Stomach (tissue), 9 donors: ENCODE measurements around the gene SLAMF7. TPM values are rescaled to one million over a fixed set of nuclear protein-coding genes. Genes with fewer than 3 reads are reported as not detected.

Experiments used
- DNase-seq, 2 donors: peaks; one replicate each; pipeline versions ENCODE4 v3.0.0 to v3.0.0-alpha.2; 2013 to 2019
- H3K27ac ChIP-seq, 5 donors: fragments of 200-600 bp in 4 of 5; sonication (generic) in 4 of 5; one replicate each; pipeline ENCODE4 v1.5.1; 2013 to 2019; ENCODE audit warnings: mild to moderate bottlenecking in 1 of 5, moderate library complexity in 1 of 5
- H3K27me3 ChIP-seq, 3 donors: fragments of 200-600 bp; sonication (generic); one replicate each; pipeline ENCODE4 v1.5.1; 2017 to 2019; ENCODE audit warnings: mixed run types in 1 of 3
- H3K36me3 ChIP-seq, 4 donors: fragments of 200-600 bp; sonication (generic); 1 replicate in 3 of 4; 2 replicates in 1 of 4; pipeline ENCODE4 v1.5.1; 2016 to 2019
- H3K4me1 ChIP-seq, 4 donors: fragments of 200-600 bp; sonication (generic); one replicate each; pipeline ENCODE4 v1.5.1; 2016 to 2019
- H3K4me3 ChIP-seq, 4 donors: fragments of 200-600 bp; sonication (generic) in 3 of 4; one replicate each; pipeline ENCODE4 v1.5.1; 2016 to 2019; ENCODE audit warnings: mild to moderate bottlenecking in 1 of 4
- H3K9me3 ChIP-seq, 4 donors: fragments of 200-600 bp; sonication (generic); one replicate each; pipeline ENCODE4 v1.5.1; 2016 to 2019
- CTCF ChIP-seq, 7 experiments: fragments of 450-650 bp in 4 of 7; fragments of 200-600 bp in 3 of 7; sonication (generic) in 3 of 7; IDR thresholded peaks; one replicate each; pipeline ENCODE4 v1.5.1; 2016 to 2019; ENCODE audit warnings: antibody characterized with exemption in 7 of 7, control low read depth in 2 of 7, mild to moderate bottlenecking in 1 of 7
- EP300 ChIP-seq: sonication (generic); formaldehyde crosslinking; IDR thresholded peaks from one replicate; pipeline ENCODE4 v1.6.1; 2017; ENCODE audit warnings: antibody characterized with exemption
- POLR2A ChIP-seq, 4 donors: fragments of 450-650 bp; IDR thresholded peaks; one replicate each; pipeline ENCODE4 v1.6.1; 2016; ENCODE audit warnings: antibody characterized with exemption in 4 of 4, control low read depth in 2 of 4, mild to moderate bottlenecking in 1 of 4, moderate library complexity in 1 of 4
- POLR2AphosphoS5 ChIP-seq, 3 donors: sonication (generic); formaldehyde crosslinking; IDR thresholded peaks; one replicate each; pipeline ENCODE4 v1.6.1; 2016; ENCODE audit warnings: antibody characterized with exemption in 3 of 3
- WGBS, 5 donors: extraction: QIAGEN DNeasy Blood & Tissue Kit in 3 of 5; methylation state at CpG; one replicate each; pipeline versions ENCODE4 v1.1.5 to v1.1.7; 2013 to 2018; 5-methylcytosine and 5-hydroxymethylcytosine counted together
- intact Hi-C: fragments of 100-400 bp; cut with DNase I; formaldehyde crosslinking; loops from one replicate; pipeline ENCODE4 v1.15.1; 2023; ENCODE audit warnings: low total_unique reads
- polyA plus RNA-seq, 3 donors: library from polyadenylated mRNA; stranded (reverse); fragments of 200-250 nt; gene quantifications; one replicate each; pipeline ENCODE4 v1.2.3, GENCODE V29; 2013
- total RNA-seq, 5 donors: library from RNA; depleted of rRNA; stranded (reverse); fragments of >200 nt; gene quantifications; one replicate each; pipeline versions ENCODE4 v1.1.0 to v1.2.3, GENCODE V29; 2014 to 2016
- donor health status: healthy with polysubstance abuse.
- donor health status: Bipolar disorder and iron deficiency.
- donor health status: healthy.

SLAMF7 gene
- total and polyA plus RNA-seq, 8 donors, result 0.45 to 4.2 (median 2.0) TPM; not detected in 1

GRCh38 chr1:160705742-160706141 lies 33.3 kb upstream of the SLAMF7 start:
- H3K27ac ChIP-seq, result peak overlapping the region in 2 of 5 donors; percentile 50 to 75
- H3K36me3 ChIP-seq, result no peaks in the 10 kb centered on the region
- no peaks in the 10 kb centered on the region for H3K9me3 ChIP-seq
- TF ChIP-seq POLR2AphosphoS5 (IDR thresholded peaks at IDR 0.05), result no peak
- no peak for TF ChIP-seq CTCF (IDR thresholded peaks at IDR 0.05)
- TF ChIP-seq EP300, result no peak
- TF ChIP-seq POLR2A (IDR thresholded peaks at IDR 0.05), result no peak
- intact Hi-C loops, result no loop called here
- no peak for DNase-seq
- peaks cover 0 to 17% (median 0%) of the 10 kb centered on the region in 4 donors for H3K4me1 ChIP-seq
- H3K27me3 ChIP-seq, result peaks cover 0 to 3% (median 0%) of the 10 kb centered on the region in 3 donors
- H3K4me3 ChIP-seq, result peak overlapping the region in 1 of 4 donors; percentile 1

GRCh38 chr1:160706526-160707235 lies 32.4 kb upstream of the SLAMF7 start:
- 41 to 62% (median 55%) methylated on average over 4 of the region's 4 CpGs for WGBS, 5 donors
- TF ChIP-seq POLR2A (IDR thresholded peaks at IDR 0.05) (no peak), POLR2AphosphoS5 (IDR thresholded peaks at IDR 0.05) (no peak), CTCF (IDR thresholded peaks at IDR 0.05) (no peak), EP300 (no peak)
- Histone ChIP-seq H3K36me3 (no peaks in the 10 kb centered on the region), H3K4me3 (no peak overlapping the region), H3K27ac (peak overlapping the region in 2 of 5 donors; percentile 75 to 78), H3K9me3 (no peaks in the 10 kb centered on the region), H3K27me3 (peaks cover 0 to 3% (median 0%) of the 10 kb centered on the region in 3 donors), H3K4me1 (peaks cover 0 to 17% (median 0%) of the 10 kb centered on the region in 4 donors)
- intact Hi-C loops, result no loop called here
- DNase-seq, result no peak

- H3K4me1 ChIP-seq, result peaks cover 0 to 17% (median 0%) of the 10 kb centered on the region in 4 donors
- no peaks in the 10 kb centered on the region for H3K9me3 ChIP-seq
- H3K4me3 ChIP-seq, result peak overlapping the region in 1 of 4 donors; percentile 14
- WGBS, 5 donors, result 70 to 80% (median 73%) methylated on average over 8 of the region's 8 CpGs
- no peak for TF ChIP-seq EP300
- TF ChIP-seq POLR2AphosphoS5 (IDR thresholded peaks at IDR 0.05), result no peak
- TF ChIP-seq POLR2A (IDR thresholded peaks at IDR 0.05), result no peak
- no peak for TF ChIP-seq CTCF (IDR thresholded peaks at IDR 0.05)
- intact Hi-C loops, result no loop called here
- H3K27ac ChIP-seq, result peak overlapping the region; percentile 10 to 78 (median 40)
- no peaks in the 10 kb centered on the region for H3K36me3 ChIP-seq
- peaks cover 0 to 4% (median 0%) of the 10 kb centered on the region in 3 donors for H3K27me3 ChIP-seq
- DNase-seq, result no peak
These were observed 31.6 kb upstream of the SLAMF7 start for GRCh38 chr1:160707236-160708064.

GRCh38 chr1:160708118-160708517 lies 30.9 kb upstream of the SLAMF7 start:
- TF ChIP-seq CTCF (IDR thresholded peaks at IDR 0.05), result no peak
- no peak for TF ChIP-seq POLR2AphosphoS5 (IDR thresholded peaks at IDR 0.05)
- TF ChIP-seq EP300, result no peak
- no peak for TF ChIP-seq POLR2A (IDR thresholded peaks at IDR 0.05)
- peaks cover 0 to 17% (median 0%) of the 10 kb centered on the region in 4 donors for H3K4me1 ChIP-seq
- intact Hi-C loops, result no loop called here
- no peaks in the 10 kb centered on the region for H3K9me3 ChIP-seq
- WGBS, 5 donors, result 71 to 81% (median 75%) methylated on average over 4 of the region's 4 CpGs
- H3K4me3 ChIP-seq, result peak overlapping the region in 1 of 4 donors; percentile 14
- H3K27ac ChIP-seq, result peak overlapping the region in 4 of 5 donors; percentile 10 to 78 (median 58)
- H3K36me3 ChIP-seq, result no peaks in the 10 kb centered on the region
- no peak for DNase-seq
- H3K27me3 ChIP-seq, result peaks cover 0 to 8% (median 0%) of the 10 kb centered on the region in 3 donors
